NCI-H2227 (cell line): ENCODE results near the gene TRPC5OS.

Experiments used
- DNase-seq: peaks from one replicate; lab custom pipeline; 2025; ENCODE audit not compliant: unreplicated experiment; lab: John Stamatoyannopoulos, UW

The TRPC5OS gene

DNA sequence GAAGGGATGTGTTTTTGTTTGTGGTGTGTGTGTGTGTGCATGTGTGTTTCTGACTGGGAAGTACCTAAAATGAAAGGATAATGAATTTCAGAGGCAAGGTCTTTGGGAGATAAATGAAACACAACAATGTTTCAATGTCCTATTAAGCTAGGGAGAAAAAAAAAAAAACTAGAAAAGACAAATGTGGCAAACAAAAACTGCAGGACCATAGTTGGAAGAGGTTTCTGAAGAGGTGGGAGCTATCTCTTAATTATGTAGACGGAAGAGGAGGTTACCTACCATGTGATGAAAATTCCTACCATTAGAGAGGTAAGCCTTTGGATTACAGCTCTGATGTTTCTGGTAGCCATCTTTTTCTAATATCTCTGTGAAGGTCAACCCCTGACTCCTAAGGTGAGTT, at the start of gene TRPC5OS:
Gene TRPC5OS, plus strand, starts transcription at position 301 of the 400 bp plus-strand sequence. CDS start 25,669 bp downstream, outside the sequence.
- no peak for DNase-seq

DNA sequence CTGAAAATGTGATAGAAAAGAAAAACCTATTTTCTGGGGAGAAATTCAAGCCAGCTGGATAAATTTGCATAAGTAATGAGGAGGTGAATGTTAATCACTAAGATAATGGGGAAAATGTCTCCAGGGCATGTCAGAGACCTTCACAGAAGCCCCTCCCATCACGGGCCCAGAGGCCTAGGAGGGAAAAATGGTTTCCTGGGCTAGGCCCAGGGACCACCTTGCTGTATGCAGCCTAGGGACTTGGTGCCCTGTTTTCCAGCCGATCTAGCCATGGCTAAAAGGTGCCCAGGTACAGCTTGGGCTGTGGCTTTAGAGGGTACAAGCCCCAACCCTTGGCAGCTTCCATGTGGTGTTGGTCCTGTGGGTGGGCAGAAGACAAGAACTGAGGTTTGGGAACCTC, 46.6 kb upstream of the TRPC5OS start:
- DNase-seq: no peak

DNA sequence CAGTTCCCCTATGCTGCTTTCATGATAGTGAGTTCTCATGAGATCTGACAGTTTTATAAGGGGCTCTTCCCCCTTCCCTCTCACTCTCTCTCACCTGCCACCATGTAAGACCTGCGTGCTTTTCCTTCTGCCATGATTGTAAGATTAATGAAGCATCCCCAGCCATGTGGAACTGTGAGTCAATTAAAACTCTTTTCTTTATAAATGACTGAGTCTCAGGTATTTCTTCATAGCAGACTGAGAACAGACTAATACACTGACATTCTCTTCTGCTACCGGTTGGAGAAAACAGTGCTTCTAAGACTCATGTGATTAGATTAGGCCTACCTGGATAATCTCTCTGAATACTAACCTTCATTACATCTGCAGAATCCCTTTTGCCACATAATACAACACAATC, 45.4 kb upstream of the TRPC5OS start:
- no peak for DNase-seq

DNA sequence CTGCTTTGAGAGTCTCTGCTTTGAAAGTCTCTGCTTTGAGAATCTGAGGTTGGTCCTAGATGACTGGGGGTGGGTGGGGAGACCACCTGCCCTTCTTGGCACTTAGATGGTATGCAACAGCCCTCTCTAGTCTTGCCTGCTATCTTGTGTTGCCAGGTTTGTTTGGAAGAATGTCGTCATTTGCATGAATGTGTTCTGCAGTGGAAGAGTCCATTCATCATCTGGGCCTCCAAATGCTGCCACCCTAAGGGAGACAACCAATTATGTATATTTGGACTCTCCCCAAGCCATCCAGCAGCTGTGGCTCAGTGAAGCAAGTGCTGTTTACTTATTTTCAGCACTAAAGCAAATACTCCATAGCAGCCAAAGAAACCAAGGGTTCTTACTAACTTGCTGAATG, 44.6 kb upstream of the TRPC5OS start:
- no peak for DNase-seq

DNA sequence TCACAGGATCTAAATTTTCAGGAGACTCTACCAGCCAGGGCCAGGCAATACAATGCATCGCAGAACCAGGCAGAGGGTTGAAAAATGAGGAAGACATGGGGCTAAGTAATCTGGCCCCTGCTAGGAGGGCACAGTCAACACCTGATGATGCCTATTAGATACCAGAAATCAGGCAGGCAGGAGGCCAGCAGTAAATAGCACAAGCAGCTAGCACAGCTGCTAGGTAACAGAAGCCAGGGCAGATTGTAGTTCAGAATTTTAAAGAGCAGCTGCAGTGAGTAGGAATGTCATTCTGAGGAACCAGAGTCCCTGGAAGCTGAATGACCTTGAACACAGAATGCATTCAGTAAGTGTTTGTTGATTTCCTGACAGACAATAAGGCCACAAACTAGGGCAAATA, 38.8 kb upstream of the TRPC5OS start:
- DNase-seq: peak; percentile 29

DNA sequence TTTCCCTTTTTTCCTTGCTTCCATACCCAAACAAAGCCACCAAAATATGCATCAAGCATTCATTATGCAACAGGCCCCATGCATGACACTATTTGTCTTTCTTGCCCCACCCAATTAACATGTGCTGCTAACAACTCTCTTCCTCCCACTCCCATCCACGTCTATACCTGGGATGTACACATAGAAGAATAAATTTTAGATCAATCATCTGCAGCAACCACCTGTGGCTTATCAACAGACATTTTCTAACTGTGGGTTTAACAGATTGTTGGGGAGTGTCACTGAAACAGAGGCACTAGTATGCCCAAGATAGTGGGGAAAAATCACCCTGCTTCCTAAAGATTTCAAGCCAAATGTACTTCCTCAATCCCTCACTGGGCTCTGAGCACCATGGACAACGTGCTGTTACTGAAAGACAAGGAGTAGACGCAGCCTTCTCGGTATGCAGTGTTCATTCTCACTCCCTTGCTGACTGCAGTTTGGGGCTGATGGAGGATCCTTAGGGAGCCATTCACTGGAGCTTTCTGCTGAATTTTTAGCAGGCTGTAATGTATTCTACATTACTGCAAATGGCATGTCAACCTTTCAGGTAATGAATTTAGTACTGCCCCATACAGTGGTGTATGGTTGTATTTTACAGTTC, 28.4 kb upstream of the TRPC5OS start:
- DNase-seq: no peak

DNA sequence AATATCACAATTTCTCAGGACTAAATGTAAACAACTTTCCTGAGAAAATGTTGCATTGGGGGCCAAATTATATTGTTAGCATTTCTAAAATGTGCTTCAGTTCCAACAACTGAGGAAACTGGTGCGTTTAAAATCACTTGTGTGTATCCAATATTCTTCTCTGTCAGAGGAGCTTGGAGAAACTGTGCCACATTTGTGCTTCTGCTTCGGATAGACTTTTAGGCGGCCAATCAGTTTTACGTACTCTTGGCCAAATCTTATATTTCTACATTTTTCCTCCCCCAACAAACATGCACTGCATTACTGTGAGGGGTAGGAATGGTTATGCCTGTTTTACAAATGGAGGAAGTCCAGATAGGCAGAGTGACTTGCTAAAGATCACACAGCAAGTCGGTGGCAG, 27.4 kb upstream of the TRPC5OS start:
- DNase-seq: no peak

DNA sequence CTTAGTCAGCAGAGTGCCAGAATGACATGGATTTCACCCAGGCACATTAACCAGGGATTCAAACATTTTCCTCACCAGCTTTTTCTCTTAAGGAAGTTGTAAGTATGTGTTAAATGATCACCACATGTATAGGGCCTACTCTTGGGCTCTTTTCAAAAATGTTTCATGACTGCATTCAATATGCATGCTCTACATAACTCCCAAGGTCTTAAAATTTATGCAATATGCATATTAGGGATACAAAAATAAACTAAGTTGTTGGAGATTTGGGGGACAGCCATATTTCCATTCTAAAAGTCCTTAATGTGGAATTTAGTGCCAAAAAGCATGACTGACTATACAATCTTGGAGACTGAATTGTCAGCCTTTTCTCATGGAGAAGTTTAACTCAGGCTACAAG, 25.0 kb upstream of the TRPC5OS start:
- DNase-seq: no peak

DNA sequence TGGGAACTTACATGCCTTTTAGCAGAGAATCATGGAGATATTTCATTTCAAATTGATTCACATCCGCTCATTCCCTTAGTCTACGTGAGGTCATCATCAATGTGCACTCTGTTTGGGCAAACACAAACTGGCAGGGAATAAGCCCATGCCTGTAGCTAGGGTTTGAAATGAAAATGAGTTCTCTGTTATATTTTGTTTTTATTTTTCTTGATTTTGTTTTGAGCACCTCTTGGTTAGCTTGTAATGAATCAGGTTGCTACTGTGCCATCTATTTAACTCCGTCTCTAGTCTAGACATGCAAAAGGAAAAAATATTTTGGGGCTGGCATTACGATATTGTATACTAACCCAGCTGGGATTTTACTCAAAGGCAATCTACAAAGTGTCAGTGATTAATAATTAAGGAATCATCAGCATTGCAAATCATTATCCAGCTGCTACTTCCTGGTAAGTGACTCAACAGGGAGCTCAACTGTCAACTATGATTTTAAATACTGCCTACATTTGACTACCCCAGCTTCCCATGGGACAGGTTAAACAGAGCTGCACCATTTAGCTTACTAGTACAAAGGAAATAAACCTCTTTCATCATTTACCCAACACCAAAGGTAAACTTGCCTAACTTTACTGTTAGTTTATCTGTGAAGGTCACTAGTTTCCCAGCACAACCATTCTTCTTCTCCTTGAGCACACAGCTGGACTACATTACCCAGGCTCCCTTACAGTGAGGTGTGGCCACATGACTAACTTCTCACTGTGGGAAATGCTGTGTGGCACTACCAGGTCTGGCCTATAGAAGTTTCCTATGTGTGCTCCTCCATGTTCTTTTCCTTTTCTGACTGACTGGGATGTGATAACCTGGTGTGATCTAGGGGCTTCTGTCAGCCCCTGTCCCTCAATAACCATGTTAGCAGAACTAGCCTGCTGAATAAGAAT, 21.2 kb upstream of the TRPC5OS start:
- DNase-seq: no peak

DNA sequence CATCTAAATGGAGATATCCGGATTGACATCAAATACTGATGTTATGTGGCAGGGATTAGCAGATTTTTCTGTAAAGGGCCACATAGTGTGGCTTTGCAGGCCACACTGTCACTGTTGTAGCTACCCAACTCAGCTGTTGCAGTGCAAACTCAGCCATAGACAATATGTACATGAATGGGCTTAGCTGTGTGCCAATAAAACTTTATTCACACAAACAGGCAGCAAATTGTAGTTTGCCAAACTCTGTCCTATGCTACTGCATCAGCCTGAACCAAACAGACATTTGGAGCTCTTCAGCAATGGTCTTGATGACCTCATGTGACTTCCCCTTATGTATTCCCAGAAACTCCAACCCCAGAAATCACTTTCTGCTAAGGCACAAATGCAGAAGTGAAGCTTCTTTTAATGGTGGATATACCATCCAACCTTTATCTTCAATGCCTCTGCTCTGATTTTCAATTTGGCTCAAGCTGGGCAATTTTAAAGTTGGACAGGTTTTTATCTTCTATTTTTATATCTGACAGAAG, 18.4 kb upstream of the TRPC5OS start:
- DNase-seq: no peak

DNA sequence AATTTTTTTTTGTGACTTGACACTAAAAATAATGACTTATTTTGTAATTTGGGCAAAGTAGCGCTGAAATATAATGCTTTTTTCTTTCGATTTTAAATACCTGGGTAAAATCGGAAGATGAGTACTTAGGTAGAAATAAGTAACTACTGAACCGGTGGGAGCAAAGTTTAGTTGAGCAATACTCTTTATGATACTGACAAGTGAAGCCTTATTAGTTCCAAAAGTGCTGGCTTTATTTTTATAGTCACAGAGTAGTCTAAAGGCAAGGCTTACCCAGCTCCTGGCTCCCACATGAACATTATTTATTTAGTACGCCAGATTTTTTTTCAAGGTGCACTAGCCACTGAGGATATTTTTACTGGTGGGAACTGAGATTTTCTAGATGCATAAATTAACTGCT, 14.4 kb upstream of the TRPC5OS start:
- DNase-seq: no peak

DNA sequence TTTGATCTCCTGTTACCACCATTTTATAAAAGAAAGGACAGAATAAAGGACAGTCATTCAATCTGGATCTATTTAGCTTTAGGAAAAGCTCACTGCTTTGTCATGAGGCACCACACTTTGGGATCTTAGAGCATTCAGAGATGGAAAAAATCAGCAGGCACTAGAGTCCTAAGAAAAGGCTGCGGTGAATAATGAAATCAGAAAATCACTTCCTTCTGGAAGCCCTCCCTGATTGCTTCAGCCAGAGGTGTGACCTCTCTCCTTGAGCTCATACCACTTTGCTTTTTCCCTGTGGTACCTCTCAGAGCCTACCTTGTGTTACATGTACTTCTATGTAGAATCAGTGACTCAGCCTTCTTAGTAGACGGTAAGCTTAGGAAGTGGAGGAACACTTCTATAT, 8.7 kb upstream of the TRPC5OS start:
- DNase-seq: no peak

DNA sequence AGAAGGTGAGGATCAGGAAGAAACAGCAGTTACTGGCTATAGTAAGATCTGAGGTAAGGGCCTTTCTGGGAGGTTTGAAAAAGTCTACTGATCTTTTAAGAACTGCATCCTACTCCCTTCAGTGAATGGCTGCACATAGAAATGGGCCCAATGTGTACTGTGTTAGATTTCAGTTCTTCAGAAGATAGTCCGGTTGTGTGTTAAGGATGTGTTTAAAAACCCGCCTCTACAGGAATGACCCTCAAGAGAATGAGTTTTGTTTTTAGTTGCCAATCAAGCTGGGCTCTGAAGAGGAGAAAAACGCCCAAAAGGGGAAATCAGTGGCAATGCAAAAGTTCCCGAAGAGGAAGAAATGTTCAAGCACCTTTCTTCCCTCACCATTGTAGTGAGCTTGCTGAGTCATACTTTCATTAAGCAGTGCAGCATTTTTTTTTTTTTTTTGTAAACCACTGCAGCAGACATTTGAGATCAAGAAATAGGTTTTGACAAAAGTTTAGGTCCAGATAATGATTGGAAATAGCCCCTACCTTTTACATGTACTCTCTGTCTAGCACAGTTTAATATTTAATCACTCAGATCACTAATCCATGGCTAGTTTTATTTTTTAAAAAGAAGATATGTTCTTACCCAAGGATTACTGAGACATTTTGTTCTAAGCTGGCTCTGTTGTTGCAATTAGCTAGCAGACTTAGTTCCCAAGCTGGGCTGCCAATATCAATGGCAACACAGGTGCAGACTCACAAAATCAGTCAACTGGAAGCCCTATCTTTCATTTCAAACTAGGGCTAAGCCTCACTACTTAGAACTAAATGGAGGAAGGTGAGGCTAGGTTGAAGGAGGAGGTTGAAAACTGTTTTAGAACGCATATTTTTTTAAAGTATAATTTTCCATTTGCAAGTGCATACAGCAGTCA, 7.0 kb upstream of the TRPC5OS start:
- no peak for DNase-seq

DNA sequence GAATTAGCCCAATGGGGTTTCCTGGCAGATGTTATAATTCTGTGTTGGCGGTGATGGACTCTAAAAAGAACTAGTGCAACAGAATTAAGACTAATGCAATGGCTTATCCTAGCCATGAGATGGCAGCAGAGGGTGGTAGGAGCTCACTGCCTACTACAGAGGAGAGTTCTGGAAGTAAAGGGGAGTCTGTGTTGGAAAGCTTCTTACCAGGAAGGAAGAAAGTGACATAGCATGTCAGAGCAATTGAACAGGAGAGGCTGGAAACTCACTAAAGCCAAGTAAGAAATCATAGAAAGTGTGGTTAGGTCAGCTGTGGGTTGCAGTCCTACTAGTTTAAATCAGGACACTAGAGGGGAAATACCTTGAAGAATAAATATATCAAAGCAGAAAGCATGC, 6.3 kb upstream of the TRPC5OS start:
- DNase-seq: peak; percentile 71

DNA sequence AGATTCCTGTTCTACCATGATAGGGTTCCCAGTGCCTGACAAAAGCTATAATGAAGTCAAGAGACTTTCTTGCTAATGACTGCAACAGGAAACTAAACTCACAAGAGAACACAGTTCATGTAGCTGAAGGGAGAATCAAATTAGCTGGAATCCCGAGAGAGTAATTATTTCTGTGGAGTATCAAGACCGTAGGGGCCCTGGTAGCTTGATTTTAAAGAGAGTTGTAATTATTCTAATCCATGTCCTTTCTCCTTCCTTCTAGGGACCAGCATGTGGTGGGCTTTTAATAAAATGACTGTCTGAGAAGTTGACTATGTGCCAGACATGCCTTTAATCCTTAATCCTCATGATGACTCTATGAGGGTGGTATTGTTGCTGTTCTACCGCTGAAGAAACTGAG, 1.7 kb upstream of the TRPC5OS start:
- no peak for DNase-seq

DNA sequence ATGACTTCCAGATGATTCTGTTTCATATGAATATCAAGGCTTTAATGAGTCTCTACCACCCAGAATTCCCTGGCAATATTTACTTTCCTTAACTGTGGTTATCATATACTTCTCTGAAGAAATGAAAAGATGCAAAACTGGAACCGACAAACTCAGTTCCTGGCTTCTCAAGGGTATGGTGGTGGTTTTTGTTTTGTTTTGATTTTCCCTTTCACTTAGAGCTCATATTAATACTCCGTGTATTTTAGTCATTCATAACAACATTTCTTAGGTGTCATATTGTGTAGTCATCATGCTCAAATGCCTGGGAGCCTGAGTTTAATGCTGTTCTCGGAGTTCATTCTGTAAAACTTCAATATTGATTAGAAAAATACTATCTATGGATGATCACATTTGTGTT, 665 bp downstream of the TRPC5OS start:
- DNase-seq: no peak

DNA sequence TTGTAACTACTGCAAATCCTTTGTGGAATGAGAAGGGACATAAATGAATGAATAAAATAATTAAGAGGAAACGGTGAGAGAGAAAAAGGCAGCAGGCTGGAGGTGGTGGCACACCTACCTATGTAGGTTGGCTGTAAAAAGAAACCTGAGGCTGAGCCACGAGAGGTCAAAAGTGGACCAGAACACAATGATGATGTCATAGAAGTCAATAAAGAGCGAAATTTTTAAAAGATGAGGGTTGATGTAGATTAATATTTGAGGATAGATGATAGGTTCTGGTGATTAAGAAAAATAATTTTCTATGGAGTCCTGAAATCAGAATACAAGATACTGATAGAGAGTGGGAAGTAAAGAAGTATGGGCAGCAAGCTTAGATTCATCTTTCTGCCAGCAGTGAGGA, 1.7 kb downstream of the TRPC5OS start:
- no peak for DNase-seq

DNA sequence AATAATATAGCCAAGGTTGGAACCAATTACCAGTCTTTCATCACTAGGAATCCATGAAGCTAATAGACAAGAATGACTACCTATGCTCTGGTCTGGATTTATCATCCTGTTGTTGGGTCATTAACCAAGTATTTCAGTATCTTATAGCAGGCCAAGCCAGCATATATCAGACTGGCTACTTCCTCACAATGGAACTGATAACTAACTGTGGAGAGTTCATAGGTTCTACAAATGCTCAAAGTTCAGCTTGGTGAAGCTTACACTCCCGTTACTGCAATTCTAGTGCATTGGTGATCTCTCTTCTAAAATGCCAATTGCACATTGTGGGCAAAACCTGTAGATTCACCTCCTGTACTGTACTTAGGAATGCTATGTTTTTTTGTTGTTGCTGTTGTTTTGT, 4.8 kb downstream of the TRPC5OS start:
- no peak for DNase-seq

DNA sequence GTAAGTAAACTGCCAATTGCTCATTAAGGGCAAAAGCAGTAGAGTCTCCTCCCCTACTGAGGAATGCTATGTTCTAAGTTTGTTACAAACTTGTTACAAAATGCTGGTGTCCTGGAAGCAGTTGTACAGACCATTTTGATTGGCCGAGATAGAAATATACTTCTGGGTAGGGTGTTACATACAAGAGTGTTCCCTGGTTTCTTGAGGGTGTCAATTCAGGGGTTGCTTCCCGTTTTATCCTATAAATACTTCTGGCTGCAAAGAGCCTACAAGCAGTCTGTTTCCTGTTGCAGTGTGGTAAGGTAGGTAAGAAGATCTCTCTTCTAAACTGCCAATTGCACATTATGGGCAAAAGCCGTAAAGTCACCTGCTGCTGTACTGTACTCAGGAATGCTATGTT, 5.7 kb downstream of the TRPC5OS start:
- no peak for DNase-seq

DNA sequence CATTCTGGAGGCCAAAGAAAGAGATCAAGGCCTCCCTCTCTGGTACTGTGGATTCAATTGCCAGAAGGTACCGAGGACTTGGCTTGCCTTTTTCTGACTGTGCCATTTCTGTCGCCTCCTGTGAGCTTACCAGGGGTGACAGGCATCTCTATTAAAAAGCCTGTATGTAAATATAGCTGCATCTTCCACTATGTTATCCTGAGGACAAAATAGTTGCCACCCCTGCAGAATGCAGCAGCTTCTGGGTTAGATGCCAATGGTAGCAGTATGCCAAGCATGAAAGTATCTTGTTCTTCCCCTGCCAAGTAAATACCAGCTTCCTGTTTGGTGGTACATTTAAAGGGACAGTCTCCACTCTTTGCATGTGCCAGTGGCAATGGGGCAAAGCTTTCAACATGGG, 10.7 kb downstream of the TRPC5OS start:
- DNase-seq: no peak

DNA sequence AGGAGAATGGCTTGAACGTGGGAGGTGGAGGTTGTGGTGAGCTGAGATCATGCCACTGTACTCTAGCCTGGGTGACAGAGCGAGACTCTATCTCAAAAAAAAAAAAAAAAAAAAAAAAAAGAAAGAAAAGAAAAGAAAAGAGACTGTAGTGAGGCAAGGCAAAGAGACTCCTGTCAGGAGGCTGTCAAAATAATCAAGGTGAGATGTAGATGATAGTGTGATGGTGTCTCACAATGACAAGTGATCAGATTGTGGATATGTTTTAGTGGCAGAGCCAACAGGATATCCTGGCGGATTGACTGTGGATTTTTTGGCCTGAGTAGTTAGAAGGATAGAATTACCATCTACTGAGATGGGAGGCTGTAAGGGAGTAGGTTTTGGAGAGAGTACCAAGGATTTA, 12.6 kb downstream of the TRPC5OS start:
- DNase-seq: no peak
